GM12878 (cell line): ENCODE measurements around the gene DNMBP. TPM values are rescaled to one million over a fixed set of nuclear protein-coding genes. Genes with fewer than 3 reads are reported as not detected.

Experiments used
- ATAC-seq: fragments of 200-7000 bp; cut with Tn5 transposase; 3 replicates; pipeline ENCODE4 v1.9.1; 2020; ENCODE audit warnings: mild to moderate bottlenecking, moderate library complexity
- BruUV-seq: library from RNA; stranded (reverse); fragments of 400-500 nt; replicated peaks from 2 replicates; lab custom pipeline; 2021; lab: Mats Ljungman, UMichigan
- CTCF ChIA-PET: fragments of 300-600 bp; sonication (Branson Sonifier 250); formaldehyde crosslinking; extraction: SDS; loops from one replicate; lab custom pipeline; 2021; ENCODE audit warnings: inconsistent platforms; lab: Yijun Ruan, JAX
- POLR2A ChIA-PET: fragments of 350-600 bp; formaldehyde crosslinking; extraction: SDS; loops from one replicate; lab custom pipeline; 2021; ENCODE audit warnings: inconsistent platforms; lab: Charles Lee
- RAD21 ChIA-PET: fragments of 300-600 bp; sonication (Branson Sonifier 250); formaldehyde crosslinking; loops from one replicate; lab custom pipeline; 2023; ENCODE audit warnings: antibody characterized with exemption; ENCODE audit not compliant: unreplicated experiment; lab: Charles Lee
- SMC1A ChIA-PET: fragments of 300-600 bp; sonication (Branson Sonifier 250); formaldehyde crosslinking; loops from one replicate; lab custom pipeline; 2023; ENCODE audit not compliant: unreplicated experiment, uncharacterized antibody; lab: Charles Lee
- DNase-seq: peaks from one replicate; pipeline ENCODE4 v3.0.0-alpha.2; 2011; ENCODE audit warnings: low read depth, low spot score
- FAIRE-seq: peaks from 3 replicates; lab custom pipeline; 2011; peaks lifted over from hg19 to GRCh38; lab: Jason Lieb, UNC
- H2AFZ ChIP-seq: 2 replicates; pipeline ENCODE4 v1.6.0; 2011; ENCODE audit warnings: low read depth, low read length, control low read depth; ENCODE audit not compliant: control insufficient read depth
- H3K27ac ChIP-seq: 2 replicates; pipeline ENCODE4 v1.5.1; 2011; ENCODE audit warnings: control low read depth; ENCODE audit not compliant: control insufficient read depth, insufficient read depth
- H3K27me3 ChIP-seq, 2 experiments: replicated peaks in 1 of 2; 2 replicates each; pipeline versions ENCODE4 v1.6.0 to v1.6.1; 2011; ENCODE audit warnings: low read length in 1 of 2; ENCODE audit not compliant: control insufficient read depth in 2 of 2, insufficient read depth in 2 of 2
- H3K36me3 ChIP-seq, 2 experiments: 2 replicates each; pipeline ENCODE4 v1.5.1; 2011; ENCODE audit warnings: low read length in 1 of 2; ENCODE audit not compliant: control insufficient read depth in 2 of 2, insufficient read depth in 2 of 2
- H3K4me1 ChIP-seq: 2 replicates; pipeline ENCODE4 v1.6.1; 2011; ENCODE audit warnings: mild to moderate bottlenecking, low read length, moderate library complexity, mixed read lengths; ENCODE audit not compliant: control insufficient read depth, insufficient read depth
- H3K4me2 ChIP-seq: 2 replicates; pipeline ENCODE4 v1.6.0; 2011; ENCODE audit warnings: control low read depth; ENCODE audit not compliant: control insufficient read depth, insufficient read depth
- H3K4me3 ChIP-seq: fragments of 200-600 bp; sonication (generic); 2 replicates; pipeline ENCODE4 v1.5.1; 2016
- H3K79me2 ChIP-seq: 2 replicates; pipeline ENCODE4 v1.6.0; 2011; ENCODE audit warnings: low read length; ENCODE audit not compliant: control insufficient read depth, insufficient read depth
- H3K9ac ChIP-seq: 2 replicates; pipeline ENCODE4 v1.8.0; 2011; ENCODE audit warnings: low read length, control low read depth, mixed read lengths; ENCODE audit not compliant: control insufficient read depth, insufficient read depth
- H3K9me3 ChIP-seq: replicated peaks from 3 replicates; pipeline ENCODE4 v1.5.1; 2011; ENCODE audit warnings: mild to moderate bottlenecking, low read length; ENCODE audit not compliant: control insufficient read depth, insufficient read depth
- H4K20me1 ChIP-seq: 2 replicates; pipeline ENCODE4 v1.6.0; 2011; ENCODE audit not compliant: control insufficient read depth, insufficient read depth
- CBX3 ChIP-seq: fragments of 200-600 bp; sonication (generic); IDR thresholded peaks from 2 replicates; pipeline ENCODE4 v1.6.1; 2016; ENCODE audit warnings: low read depth, borderline replicate concordance
- CBX5 ChIP-seq: sonication (generic); IDR thresholded peaks from 2 replicates; pipeline ENCODE4 v1.6.1; 2016; ENCODE audit warnings: low read depth, moderate library complexity, mild to moderate bottlenecking, inconsistent platforms
- LARP7 ChIP-seq: fragments of 450-650 bp; IDR thresholded peaks from 2 replicates; pipeline ENCODE4 v1.6.1; 2017; ENCODE audit warnings: mild to moderate bottlenecking
- MTA3 ChIP-seq: IDR thresholded peaks from 2 replicates; pipeline ENCODE4 v1.6.1; 2012; ENCODE audit warnings: low read length, inconsistent platforms, borderline replicate concordance
- NFIC ChIP-seq: IDR thresholded peaks from 2 replicates; pipeline ENCODE4 v1.6.1; 2012; ENCODE audit warnings: low read depth, mild to moderate bottlenecking, inconsistent platforms, low read length, moderate library complexity
- NFYA ChIP-seq: IDR thresholded peaks from 2 replicates; pipeline ENCODE4 v1.6.1; 2011; ENCODE audit warnings: low read depth, mild to moderate bottlenecking, low read length, improper control_type of control experiment, borderline replicate concordance
- NFYB ChIP-seq: IDR thresholded peaks from 2 replicates; pipeline ENCODE4 v1.6.1; 2011; ENCODE audit warnings: low read depth, mild to moderate bottlenecking, low read length, improper control_type of control experiment, moderate library complexity; ENCODE audit not compliant: insufficient read depth
- PRDM15 ChIP-seq: fragments of 450-650 bp; formaldehyde crosslinking; IDR thresholded peaks from 2 replicates; pipeline ENCODE4 v1.4.0; 2020; ENCODE audit warnings: mild to moderate bottlenecking, moderate library complexity
- RAD51 ChIP-seq: fragments of 450-650 bp; IDR thresholded peaks from 2 replicates; pipeline ENCODE4 v1.6.1; 2016; ENCODE audit warnings: moderate library complexity, mild to moderate bottlenecking, inconsistent platforms
- RUNX3 ChIP-seq: IDR thresholded peaks from 2 replicates; pipeline ENCODE4 v1.6.1; 2012; ENCODE audit warnings: low read length, inconsistent platforms
- SUPT20H ChIP-seq: IDR thresholded peaks from 2 replicates; pipeline ENCODE4 v1.6.1; 2011; ENCODE audit warnings: low read depth, mild to moderate bottlenecking, low read length, moderate library complexity, borderline replicate concordance; ENCODE audit not compliant: control insufficient read depth
- SUZ12 ChIP-seq: fragments of 200-600 bp; sonication (generic); IDR thresholded peaks from one replicate; pipeline ENCODE4 v1.6.1; 2018; ENCODE audit warnings: antibody characterized with exemption, mild to moderate bottlenecking; ENCODE audit not compliant: unreplicated experiment
- TCF12 ChIP-seq: IDR thresholded peaks from 2 replicates; pipeline ENCODE4 v1.6.1; 2011; ENCODE audit warnings: low read depth, mild to moderate bottlenecking, low read length
- YY1 ChIP-seq: IDR thresholded peaks from 2 replicates; pipeline ENCODE4 v1.6.1; 2011; ENCODE audit warnings: low read depth, mild to moderate bottlenecking, low read length
- ZBTB33 ChIP-seq: fragments of 450-650 bp; IDR thresholded peaks from 2 replicates; pipeline ENCODE4 v1.6.1; 2017; ENCODE audit warnings: mild to moderate bottlenecking
- WGBS: methylation state at CpG from one replicate; pipeline ENCODE4 v1.1.6; 2016; ENCODE audit warnings: low lambda C conversion rate; ENCODE audit not compliant: insufficient replicate concordance, insufficient coverage; ENCODE audit errors: missing lambda C conversion rate; 5-methylcytosine and 5-hydroxymethylcytosine counted together
- in situ Hi-C: fragments of 300-500 bp; cut with MboI; formaldehyde crosslinking; loops from 9 replicates; pipeline ENCODE4 v1.14.3; 2018; ENCODE audit warnings: mixed read lengths
- intact Hi-C: fragments of 100-400 bp; cut with micrococcal nuclease; formaldehyde crosslinking; loops from one replicate; pipeline ENCODE4 v1.14.2; 2022; ENCODE audit not compliant: unreplicated experiment
- polyA plus RNA-seq, 11 experiments: library from polyadenylated mRNA; depleted of rRNA in 4 of 11; unstranded in 6 of 11; stranded (reverse) in 5 of 11; fragments of >200 nt; fragmentation: Nextera tagmentation in 4 of 11; fragmentation: Illumina TruSeq in 1 of 11; extraction: Ambion mirVana in 4 of 11; extraction: Trizol in 1 of 11; gene quantifications; 1 replicate in 1 of 11; 2 replicates in 10 of 11; pipeline versions ENCODE4 v1.2.1 to v1.2.3, GENCODE V29; 2011 to 2016; ENCODE audit warnings: inconsistent platforms in 2 of 11, missing spikeins in 2 of 11, low read depth in 1 of 11
- total RNA-seq, 4 experiments: library from RNA; depleted of rRNA in 3 of 4; stranded (reverse); fragments of >200 nt in 3 of 4; fragmentation: Illumina TruSeq in 1 of 4; extraction: Trizol in 1 of 4; gene quantifications; 2 replicates each; pipeline versions ENCODE4 v1.2.1 to v1.2.3, GENCODE V29; 2013 to 2021

DNMBP gene
- total and polyA plus RNA-seq, 10 of the 15 experiments (the other 5 are each of a cell fraction or from before 2014, with no cell fraction given): 7.1 to 45.0 (median 22.0) TPM

GRCh38 chr10:99967961-99968360, 41.8 kb downstream of the DNMBP start:
- FAIRE-seq: no peak
- Histone ChIP-seq H3K9ac (no peak overlapping the region), H4K20me1 (no peaks in the 10 kb centered on the region), H3K36me3 (peaks cover 19 to 41% of the 10 kb centered on the region in 2 experiments; a peak in 3 of 4 replicates), H3K27me3 (no peaks in the 10 kb centered on the region), H3K9me3 (no peaks in the 10 kb centered on the region), H2AFZ (no peak overlapping the region), H3K4me3 (no peak overlapping the region), H3K79me2 (peaks cover 14% of the 10 kb centered on the region), H3K4me2 (no peak overlapping the region), H3K27ac (no peak overlapping the region), H3K4me1 (no peaks in the 10 kb centered on the region)
- WGBS: 96% methylated on average over 7 of the region's 7 CpGs
- ChIA-PET SMC1A (interaction anchor here (0.6 to 4.2 kb wide), 2 partner anchors 12 to 78 kb away, joined by 3 to 21 read pairs; no protein-coding TSS in a partner anchor), POLR2A (no interaction called here), CTCF (interaction anchor here (4.8 kb wide), 1 partner anchor 78 kb away, joined by 33 read pairs; no protein-coding TSS in a partner anchor), RAD21 (interaction anchor here (2.4 kb wide), 1 partner anchor 78 kb away, joined by 8 read pairs; no protein-coding TSS in a partner anchor)
- DNase-seq: no peak
- TF ChIP-seq MTA3 (no peak), RAD51 (no peak), ZBTB33 (no peak), LARP7 (no peak), RUNX3 (no peak), SUZ12 (no peak), NFYA (no peak), NFIC (no peak), NFYB (no peak), YY1 (no peak), SUPT20H (no peak), CBX3 (no peak), CBX5 (no peak), PRDM15 (CRISPR knock-in tag) (no peak), TCF12 (no peak)
- BruUV-seq: no TSS peak
- intact Hi-C loops: no loop called here
- ATAC-seq: no peak
- in situ Hi-C loops: no loop called here
